Right renal pelvis (tissue), 4 donors: ENCODE data around the gene KRTAP5-4. TPM values are rescaled to one million over a fixed set of nuclear protein-coding genes. Genes with fewer than 3 reads are reported as not detected.

ENCODE experiments used
- DNase-seq, 4 donors: peaks; one replicate each; pipeline ENCODE4 v3.0.0-alpha.2; 2013; ENCODE audit warnings: low read depth in 4 of 4, low spot score in 3 of 4, missing footprints in 1 of 4
- polyA plus RNA-seq, 4 donors: library from polyadenylated mRNA; unstranded; fragments of 120-200 nt; gene quantifications; one replicate each; pipeline ENCODE4 v1.2.1, GENCODE V29; 2013; ENCODE audit not compliant: insufficient read length in 4 of 4

Gene KRTAP5-4
- polyA plus RNA-seq, 4 donors: 0.05 TPM; not detected in 3

DNA sequence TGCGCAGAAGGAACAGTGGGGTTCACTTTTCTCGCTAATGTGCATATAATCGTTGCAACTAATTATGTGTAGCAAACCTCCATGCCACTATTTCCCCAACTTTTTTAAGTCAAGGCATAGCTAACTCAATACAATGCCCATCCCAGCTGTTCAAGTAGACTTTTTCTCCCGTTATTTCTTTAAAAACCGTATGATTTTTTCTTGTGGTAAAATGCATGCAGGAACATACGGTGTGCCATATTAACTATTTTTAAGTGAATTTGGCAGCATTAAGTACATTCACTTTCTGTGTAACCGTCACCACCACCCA, 47.0 kb downstream of the KRTAP5-4 start:
- DNase-seq: no peak

- DNase-seq: no peak
These were observed 47.6 kb downstream of the KRTAP5-4 start for GRCh38 chr11:1574238-1574932.

GRCh38 chr11:1573903-1574237, 48.1 kb downstream of the KRTAP5-4 start:
- DNase-seq: no peak

- DNase-seq: no peak
These were observed 48.6 kb downstream of the KRTAP5-4 start for GRCh38 chr11:1573077-1573902.

GRCh38 chr11:1572197-1573076, 49.5 kb downstream of the KRTAP5-4 start, which contains the start of gene DUSP8:
Gene DUSP8, minus strand, starts transcription at chr11:1572271. Its CDS starts 6,445 bp downstream, at chr11:1565826.
- DNase-seq: peak in 1 of 4 donors; percentile 68

DNA sequence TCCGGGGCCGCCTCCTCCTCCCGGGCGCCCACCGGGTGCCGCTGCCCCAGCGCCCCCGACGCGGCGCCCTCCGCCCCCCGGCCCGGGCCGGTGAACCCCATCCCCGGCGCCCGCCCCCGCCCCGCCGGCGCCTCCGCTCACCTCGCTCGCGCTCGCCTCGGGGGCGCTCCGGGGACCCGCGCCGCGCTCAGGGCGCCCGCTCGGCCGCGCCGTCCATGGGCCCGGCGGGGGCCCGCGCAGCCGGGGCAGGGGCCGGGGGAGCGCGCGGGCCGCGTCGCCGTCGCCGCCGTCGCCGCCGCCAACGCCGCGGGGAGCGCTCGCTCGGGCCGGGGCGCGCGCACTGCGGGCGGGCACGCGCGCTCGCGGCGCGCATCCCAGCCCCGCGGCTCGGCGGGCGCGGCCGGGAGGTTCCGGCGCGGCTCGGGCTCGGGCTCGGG, 50.2 kb downstream of the KRTAP5-4 start:
- no peak for DNase-seq

Other genes starting within 250 kb of the KRTAP5-4 start
- gene BRSK2, start 232.2 kb downstream of the KRTAP5-4 start, polyA plus RNA-seq: 1 to 10 TPM in 1 of 4 donors, under 1 TPM in 3; 0.26 to 1.1 (median 0.46) TPM
- gene MOB2, start 135.4 kb downstream of the KRTAP5-4 start, polyA plus RNA-seq: 10 to 100 TPM; 27.0 to 35.0 (median 29.1) TPM
- gene DUSP8, start 49.9 kb downstream of the KRTAP5-4 start, polyA plus RNA-seq: 1 to 10 TPM; 2.9 to 5.7 (median 4.3) TPM
- gene KRTAP5-1, start 36.9 kb downstream of the KRTAP5-4 start, polyA plus RNA-seq: under 1 TPM in 1 of 4 donors, not detected in 3; 0.36 TPM
- gene KRTAP5-2, start 23.8 kb downstream of the KRTAP5-4 start, polyA plus RNA-seq: under 1 TPM in 2 of 4 donors, not detected in 2; 0.19 to 0.27 TPM
- not detected for gene KRTAP5-3, start 13.7 kb downstream of the KRTAP5-4 start, polyA plus RNA-seq
- not detected for gene KRTAP5-5, start 7.6 kb upstream of the KRTAP5-4 start, polyA plus RNA-seq
- gene KRTAP5-6, start 75.1 kb upstream of the KRTAP5-4 start, polyA plus RNA-seq: under 1 TPM in 1 of 4 donors, not detected in 3; 0.14 TPM
- gene IFITM10, start 128.5 kb upstream of the KRTAP5-4 start, polyA plus RNA-seq: under 1 TPM; 0.10 to 0.39 (median 0.21) TPM
- gene CTSD, start 141.8 kb upstream of the KRTAP5-4 start, polyA plus RNA-seq: 100 to 1,000 TPM; 226 to 306 (median 234) TPM
- gene SYT8, start 212.9 kb upstream of the KRTAP5-4 start, polyA plus RNA-seq: under 1 TPM in 3 of 4 donors, not detected in 1; 0.15 to 0.69 (median 0.39) TPM
- under 1 TPM; 0.30 to 0.77 (median 0.49) TPM for gene TNNI2, start 216.8 kb upstream of the KRTAP5-4 start, polyA plus RNA-seq
- 1 to 10 TPM; 5.0 to 8.9 (median 6.4) TPM for gene LSP1, start 230.9 kb upstream of the KRTAP5-4 start, polyA plus RNA-seq